Measurements from ENCODE around the gene FIBP.
A peak's percentile ranks its signal among the peaks of the same experiment; 100 is the strongest.

Gene FIBP

GRCh38 chr11:65891219-65892136 lies 3.2 kb upstream of the FIBP start:
- Histone ChIP-seq H3K4me1 (ENCODE audit: control insufficient read depth, insufficient read depth, low read length) (peaks cover 28% of the 10 kb centered on the region), H3K27ac (ENCODE audit: insufficient read depth, low read depth, low read length, poor library complexity, severe bottlenecking) (no peak overlapping the region), H3K4me3 (ENCODE audit: insufficient read depth, low read depth, low read length) (peak overlapping the region; percentile 64), H3K36me3 (ENCODE audit: control insufficient read depth, insufficient read depth, low read length) (peaks cover 3% of the 10 kb centered on the region), H3K9me3 (ENCODE audit: control insufficient read depth, low read length) (no peaks in the 10 kb centered on the region), H3K27me3 (ENCODE audit: control insufficient read depth, insufficient read depth, low read length, poor library complexity, severe bottlenecking) (peaks cover 43% of the 10 kb centered on the region)
- 6% methylated on average over 57 of the region's 57 CpGs for WGBS, 2 experiments

GRCh38 chr11:65890324-65891218 lies 2.3 kb upstream of the FIBP start, which contains the start of gene CCDC85B:
TSS of gene CCDC85B (plus strand) at chr11:65890673. CDS start at chr11:65890784, 111 bp downstream.
- Histone ChIP-seq H3K4me3 (ENCODE audit: insufficient read depth, low read depth, low read length) (peak within 1 kb of the TSS; percentile 64), H3K9me3 (ENCODE audit: control insufficient read depth, low read length) (no peaks in the 10 kb centered on the region), H3K36me3 (ENCODE audit: control insufficient read depth, insufficient read depth, low read length) (peaks cover 3% of the 10 kb centered on the region), H3K4me1 (ENCODE audit: control insufficient read depth, insufficient read depth, low read length) (peaks cover 28% of the 10 kb centered on the region), H3K27me3 (ENCODE audit: control insufficient read depth, insufficient read depth, low read length, poor library complexity, severe bottlenecking) (peaks cover 37% of the 10 kb centered on the region), H3K27ac (ENCODE audit: insufficient read depth, low read depth, low read length, poor library complexity, severe bottlenecking) (no peak within 1 kb of the TSS)
- 0 to 1% methylated on average over 94 of the region's 94 CpGs for WGBS, 2 experiments

- Histone ChIP-seq H3K36me3 (ENCODE audit: control insufficient read depth, insufficient read depth, low read length) (peaks cover 17% of the 10 kb centered on the region), H3K4me3 (ENCODE audit: insufficient read depth, low read depth, low read length) (peak overlapping the region; percentile 76), H3K9me3 (ENCODE audit: control insufficient read depth, low read length) (no peaks in the 10 kb centered on the region), H3K4me1 (ENCODE audit: control insufficient read depth, insufficient read depth, low read length) (peaks cover 32% of the 10 kb centered on the region), H3K27me3 (ENCODE audit: control insufficient read depth, insufficient read depth, low read length, poor library complexity, severe bottlenecking) (peaks cover 34% of the 10 kb centered on the region), H3K27ac (ENCODE audit: insufficient read depth, low read depth, low read length, poor library complexity, severe bottlenecking) (peak overlapping the region; percentile 71)
- 3 to 4% methylated on average over 23 of the region's 23 CpGs for WGBS, 2 experiments
Measured at GRCh38 chr11:65887723-65888162, 528 bp downstream of the FIBP start.

GRCh38 chr11:65886826-65887722 lies 1.2 kb downstream of the FIBP start:
- 85 to 91% methylated on average over 14 of the region's 14 CpGs for WGBS, 2 experiments
- Histone ChIP-seq H3K27ac (ENCODE audit: insufficient read depth, low read depth, low read length, poor library complexity, severe bottlenecking) (no peak overlapping the region), H3K36me3 (ENCODE audit: control insufficient read depth, insufficient read depth, low read length) (peaks cover 22% of the 10 kb centered on the region)

GRCh38 chr11:65885808-65886536 lies 2.3 kb downstream of the FIBP start:
- 94% methylated on average over 12 of the region's 12 CpGs for WGBS, 2 experiments
- Histone ChIP-seq H3K27me3 (ENCODE audit: control insufficient read depth, insufficient read depth, low read length, poor library complexity, severe bottlenecking) (peaks cover 17% of the 10 kb centered on the region), H3K4me1 (ENCODE audit: control insufficient read depth, insufficient read depth, low read length) (peaks cover 24% of the 10 kb centered on the region), H3K9me3 (ENCODE audit: control insufficient read depth, low read length) (no peaks in the 10 kb centered on the region), H3K4me3 (ENCODE audit: insufficient read depth, low read depth, low read length) (no peak overlapping the region), H3K27ac (ENCODE audit: insufficient read depth, low read depth, low read length, poor library complexity, severe bottlenecking) (no peak overlapping the region), H3K36me3 (ENCODE audit: control insufficient read depth, insufficient read depth, low read length) (peaks cover 22% of the 10 kb centered on the region)

More at GRCh38 chr11:65886826-65887722, 1.2 kb downstream of the FIBP start:
- H3K9me3 ChIP-seq (ENCODE audit: control insufficient read depth, low read length) = no peaks in the 10 kb centered on the region
- H3K27me3 ChIP-seq (ENCODE audit: control insufficient read depth, insufficient read depth, low read length, poor library complexity, severe bottlenecking) = peaks cover 28% of the 10 kb centered on the region
- H3K4me3 ChIP-seq (ENCODE audit: insufficient read depth, low read depth, low read length) = peak overlapping the region; percentile 76
- peaks cover 32% of the 10 kb centered on the region for H3K4me1 ChIP-seq (ENCODE audit: control insufficient read depth, insufficient read depth, low read length)

- H3K4me3 ChIP-seq (ENCODE audit: insufficient read depth, low read depth, low read length) = no peak overlapping the region
- no peaks in the 10 kb centered on the region for H3K9me3 ChIP-seq (ENCODE audit: control insufficient read depth, low read length)
- no peak overlapping the region for H3K27ac ChIP-seq (ENCODE audit: insufficient read depth, low read depth, low read length, poor library complexity, severe bottlenecking)
- WGBS, 2 experiments = 93 to 97% methylated on average over 7 of the region's 7 CpGs
- H3K4me1 ChIP-seq (ENCODE audit: control insufficient read depth, insufficient read depth, low read length) = peaks cover 24% of the 10 kb centered on the region
- peaks cover 22% of the 10 kb centered on the region for H3K36me3 ChIP-seq (ENCODE audit: control insufficient read depth, insufficient read depth, low read length)
- peaks cover 16% of the 10 kb centered on the region for H3K27me3 ChIP-seq (ENCODE audit: control insufficient read depth, insufficient read depth, low read length, poor library complexity, severe bottlenecking)
Measured at GRCh38 chr11:65885231-65885630, 3.0 kb downstream of the FIBP start.

GRCh38 chr11:65884716-65885092 lies 3.6 kb downstream of the FIBP start:
- 36 to 37% methylated on average over 9 of the region's 9 CpGs for WGBS, 2 experiments
- Histone ChIP-seq H3K4me1 (ENCODE audit: control insufficient read depth, insufficient read depth, low read length) (peaks cover 18% of the 10 kb centered on the region), H3K9me3 (ENCODE audit: control insufficient read depth, low read length) (no peaks in the 10 kb centered on the region), H3K27me3 (ENCODE audit: control insufficient read depth, insufficient read depth, low read length, poor library complexity, severe bottlenecking) (peaks cover 11% of the 10 kb centered on the region), H3K4me3 (ENCODE audit: insufficient read depth, low read depth, low read length) (no peak overlapping the region), H3K27ac (ENCODE audit: insufficient read depth, low read depth, low read length, poor library complexity, severe bottlenecking) (no peak overlapping the region), H3K36me3 (ENCODE audit: control insufficient read depth, insufficient read depth, low read length) (peaks cover 22% of the 10 kb centered on the region)

GRCh38 chr11:65883786-65884715 lies 4.2 kb downstream of the FIBP start:
- Histone ChIP-seq H3K4me1 (ENCODE audit: control insufficient read depth, insufficient read depth, low read length) (peaks cover 12% of the 10 kb centered on the region), H3K36me3 (ENCODE audit: control insufficient read depth, insufficient read depth, low read length) (peaks cover 22% of the 10 kb centered on the region), H3K9me3 (ENCODE audit: control insufficient read depth, low read length) (no peaks in the 10 kb centered on the region), H3K27ac (ENCODE audit: insufficient read depth, low read depth, low read length, poor library complexity, severe bottlenecking) (no peak overlapping the region), H3K4me3 (ENCODE audit: insufficient read depth, low read depth, low read length) (no peak overlapping the region), H3K27me3 (ENCODE audit: control insufficient read depth, insufficient read depth, low read length, poor library complexity, severe bottlenecking) (peaks cover 4% of the 10 kb centered on the region)
- 92 to 94% methylated on average over 28 of the region's 28 CpGs for WGBS, 2 experiments
